GM20000 (cell line): ENCODE data around the gene TUFT1.
A peak's percentile ranks its signal among the peaks of the same experiment; 100 is the strongest.

Source experiments
- DNase-seq: peaks from one replicate; pipeline ENCODE4 v3.0.0; 2012; ENCODE audit warnings: low spot score
- CTCF ChIP-seq: IDR thresholded peaks from 2 replicates; pipeline ENCODE4 v1.5.1; 2012; ENCODE audit warnings: mild to moderate bottlenecking, control low read depth; ENCODE audit errors: extremely low read depth, missing control alignments

The TUFT1 gene

GRCh38 chr1:151539321-151540020 is 638 bp upstream of the TUFT1 start:
- TF ChIP-seq CTCF: no peak
- DNase-seq: peak; percentile 38

GRCh38 chr1:151540982-151541377 is 871 bp downstream of the TUFT1 start:
- no peak for DNase-seq
- TF ChIP-seq CTCF: no peak

- no peak for TF ChIP-seq CTCF
- DNase-seq: no peak
Observed at GRCh38 chr1:151541752-151542151, 1.6 kb downstream of the TUFT1 start.

GRCh38 chr1:151542710-151543129 is 2.6 kb downstream of the TUFT1 start:
- no peak for TF ChIP-seq CTCF
- no peak for DNase-seq

- no peak for DNase-seq
- TF ChIP-seq CTCF: no peak
Observed at GRCh38 chr1:151545542-151545941, 5.4 kb downstream of the TUFT1 start.

- DNase-seq: no peak
- TF ChIP-seq CTCF: no peak
Observed at GRCh38 chr1:151546011-151546925, 6.2 kb downstream of the TUFT1 start.
